D341Med (cell line): ENCODE data around the gene PRAMEF10.
"Not testable (repeated sequence)": the region's sequence is repeated elsewhere in the genome, so short reads cannot be mapped to it uniquely, and the experiment has no call there.

Experiments used
- DNase-seq: peaks from one replicate; pipeline ENCODE4 v3.0.0; 2012; ENCODE audit warnings: low spot score

The PRAMEF10 gene

GRCh38 chr1:12898170-12898569 lies at the start of gene PRAMEF10:
TSS of gene PRAMEF10 (minus strand) at chr1:12898270. CDS start at chr1:12895847, 2,423 bp downstream.
- not testable (repeated sequence) for DNase-seq

- not testable (repeated sequence) for DNase-seq
Observed at GRCh38 chr1:12947480-12947879, 49.4 kb upstream of the PRAMEF10 start, which contains the start of gene PRAMEF6. TSS of gene PRAMEF6 (minus strand) at chr1:12947580. CDS start at chr1:12942518, 5,062 bp downstream.

- not testable (repeated sequence) for DNase-seq
Observed at GRCh38 chr1:12924368-12924767, 26.3 kb upstream of the PRAMEF10 start.

- DNase-seq, result not testable (repeated sequence)
Observed at GRCh38 chr1:12921749-12922148, 23.7 kb upstream of the PRAMEF10 start.

- DNase-seq, result not testable (repeated sequence)
Observed at GRCh38 chr1:12916310-12916709, 18.2 kb upstream of the PRAMEF10 start, which contains the start of gene PRAMEF7. TSS of gene PRAMEF7 (plus strand) at chr1:12916610. CDS start at chr1:12917693, 1,083 bp downstream.

- DNase-seq, result not testable (repeated sequence)
Observed at GRCh38 chr1:12903793-12904572, 5.9 kb upstream of the PRAMEF10 start.

GRCh38 chr1:12899186-12899585 lies 1.1 kb upstream of the PRAMEF10 start:
- not testable (repeated sequence) for DNase-seq

GRCh38 chr1:12886101-12886500 lies 12.0 kb downstream of the PRAMEF10 start, which contains the start of gene PRAMEF4:
TSS of gene PRAMEF4 (minus strand) at chr1:12886201. CDS start at chr1:12883394, 2,807 bp downstream.
- DNase-seq, result not testable (repeated sequence)

- DNase-seq, result not testable (repeated sequence)
Observed at GRCh38 chr1:12878453-12878852, 19.6 kb downstream of the PRAMEF10 start.

- DNase-seq, result not testable (repeated sequence)
Observed at GRCh38 chr1:12863131-12863880, 34.8 kb downstream of the PRAMEF10 start.

GRCh38 chr1:12856786-12857185 lies 41.3 kb downstream of the PRAMEF10 start, which contains the start of gene PRAMEF2:
TSS of gene PRAMEF2 (plus strand) at chr1:12857086. CDS start at chr1:12859010, 1,924 bp downstream.
- DNase-seq, result not testable (repeated sequence)

- DNase-seq, result no peak
Observed at GRCh38 chr1:12851779-12852178, 46.3 kb downstream of the PRAMEF10 start.

- not testable (repeated sequence) for DNase-seq
Observed at GRCh38 chr1:12848620-12849019, 49.5 kb downstream of the PRAMEF10 start, which contains the start of gene HNRNPCL1. TSS of gene HNRNPCL1 (minus strand) at chr1:12848720. CDS start at chr1:12848289, 431 bp downstream.
